GM10266 (cell line): Measurements from ENCODE around the gene ZNF316.

Source experiments
- DNase-seq: peaks from one replicate; pipeline ENCODE4 v3.0.0; 2012; ENCODE audit errors: extremely low spot score
- TF ChIP-seq, protein P1 (sequence below): IDR thresholded peaks from 2 replicates; pipeline ENCODE4 v1.5.1; 2012; ENCODE audit warnings: mild to moderate bottlenecking, low read depth; ENCODE audit not compliant: control insufficient read depth, insufficient read depth; ENCODE audit errors: missing control alignments

ZNF316 gene

GRCh38 chr7:6606866-6607583 is 30.1 kb upstream of the ZNF316 start:
- peak; percentile 11 for DNase-seq
- TF ChIP-seq, protein P1, sequence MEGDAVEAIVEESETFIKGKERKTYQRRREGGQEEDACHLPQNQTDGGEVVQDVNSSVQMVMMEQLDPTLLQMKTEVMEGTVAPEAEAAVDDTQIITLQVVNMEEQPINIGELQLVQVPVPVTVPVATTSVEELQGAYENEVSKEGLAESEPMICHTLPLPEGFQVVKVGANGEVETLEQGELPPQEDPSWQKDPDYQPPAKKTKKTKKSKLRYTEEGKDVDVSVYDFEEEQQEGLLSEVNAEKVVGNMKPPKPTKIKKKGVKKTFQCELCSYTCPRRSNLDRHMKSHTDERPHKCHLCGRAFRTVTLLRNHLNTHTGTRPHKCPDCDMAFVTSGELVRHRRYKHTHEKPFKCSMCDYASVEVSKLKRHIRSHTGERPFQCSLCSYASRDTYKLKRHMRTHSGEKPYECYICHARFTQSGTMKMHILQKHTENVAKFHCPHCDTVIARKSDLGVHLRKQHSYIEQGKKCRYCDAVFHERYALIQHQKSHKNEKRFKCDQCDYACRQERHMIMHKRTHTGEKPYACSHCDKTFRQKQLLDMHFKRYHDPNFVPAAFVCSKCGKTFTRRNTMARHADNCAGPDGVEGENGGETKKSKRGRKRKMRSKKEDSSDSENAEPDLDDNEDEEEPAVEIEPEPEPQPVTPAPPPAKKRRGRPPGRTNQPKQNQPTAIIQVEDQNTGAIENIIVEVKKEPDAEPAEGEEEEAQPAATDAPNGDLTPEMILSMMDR: no peak

DNA sequence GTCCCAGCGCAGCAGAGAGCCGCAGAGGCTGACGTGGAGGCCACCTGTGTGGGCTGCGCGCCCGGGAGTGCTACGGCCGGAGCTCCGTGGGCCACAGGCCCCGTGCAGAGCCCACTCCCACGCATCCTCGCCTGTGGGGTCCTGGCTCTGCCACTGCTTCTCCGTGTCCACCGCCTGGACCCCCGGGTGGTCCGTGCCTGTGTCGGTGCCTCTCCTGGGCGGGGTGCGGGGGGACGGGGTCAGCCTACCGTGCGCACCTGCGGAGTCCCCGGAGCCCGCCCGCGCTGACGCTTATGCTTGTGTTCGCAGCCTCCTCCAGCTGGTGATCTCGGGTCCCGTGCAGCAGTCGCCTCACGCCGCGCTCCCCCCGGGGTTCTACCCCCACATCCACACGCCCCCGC is 29.5 kb upstream of the ZNF316 start:
- TF ChIP-seq, protein P1: no peak
- peak; percentile 19 for DNase-seq

DNA sequence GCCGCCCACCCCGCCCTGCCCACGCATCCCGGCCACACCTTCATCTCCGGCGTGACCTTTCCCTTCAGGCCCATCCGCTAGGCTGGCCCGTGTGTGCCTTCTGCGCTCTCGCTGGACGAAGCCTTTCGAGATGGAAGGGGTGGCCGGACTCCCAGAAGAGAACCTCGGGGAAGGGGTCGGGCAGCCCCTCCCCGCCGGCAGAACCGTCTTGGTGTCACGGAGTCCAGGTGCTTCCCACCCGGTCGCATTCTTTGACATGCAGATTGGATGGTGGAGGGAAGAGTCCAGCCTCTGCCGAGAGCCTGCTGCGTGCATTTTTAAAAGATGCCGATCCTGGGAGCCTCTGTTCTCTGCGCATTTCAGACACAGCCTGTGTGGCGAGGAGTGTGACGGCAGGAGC is 29.0 kb upstream of the ZNF316 start:
- peak; percentile 12 for DNase-seq
- TF ChIP-seq, protein P1: no peak

DNA sequence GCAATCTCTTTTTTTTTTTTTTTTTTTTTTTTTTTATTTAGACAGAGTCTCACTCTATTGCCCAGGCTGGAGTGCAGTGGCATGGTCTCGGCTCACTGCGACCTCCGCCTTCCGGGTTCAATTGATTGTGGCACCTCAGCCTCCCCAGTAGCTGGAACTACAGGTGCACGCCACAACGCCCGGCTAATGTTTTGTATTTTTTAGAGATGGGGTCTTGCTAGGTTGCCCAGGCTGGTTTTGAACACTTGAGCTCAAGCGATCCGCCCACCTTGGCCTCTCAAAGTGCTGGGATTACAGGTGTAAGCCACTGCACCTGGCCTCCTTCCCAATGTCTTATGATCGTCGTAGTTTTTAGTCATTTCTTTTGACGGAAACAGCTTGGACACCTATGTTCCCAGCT is 28.3 kb upstream of the ZNF316 start:
- TF ChIP-seq, protein P1: no peak
- DNase-seq: no peak

DNA sequence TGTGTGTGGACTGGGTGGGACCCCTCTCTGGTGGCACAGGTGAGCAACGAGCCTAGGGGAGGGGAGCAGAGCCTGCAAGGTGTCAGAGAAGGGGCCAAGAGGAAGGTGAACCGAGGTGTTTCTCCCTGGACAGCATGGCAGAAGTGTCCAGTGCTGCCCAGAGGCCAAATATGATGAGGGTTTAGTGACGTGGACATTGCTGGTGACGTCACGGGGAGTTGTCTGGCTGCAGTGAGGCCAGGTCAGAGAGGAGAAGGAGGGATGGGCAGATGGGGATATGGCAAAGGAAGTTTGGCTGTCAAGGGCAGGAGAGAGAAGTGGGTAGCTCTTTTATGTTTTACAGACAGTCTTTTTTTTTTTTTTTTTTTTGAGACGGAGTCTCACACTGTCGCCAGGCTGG is 24.3 kb upstream of the ZNF316 start:
- TF ChIP-seq, protein P1: no peak
- no peak for DNase-seq

DNA sequence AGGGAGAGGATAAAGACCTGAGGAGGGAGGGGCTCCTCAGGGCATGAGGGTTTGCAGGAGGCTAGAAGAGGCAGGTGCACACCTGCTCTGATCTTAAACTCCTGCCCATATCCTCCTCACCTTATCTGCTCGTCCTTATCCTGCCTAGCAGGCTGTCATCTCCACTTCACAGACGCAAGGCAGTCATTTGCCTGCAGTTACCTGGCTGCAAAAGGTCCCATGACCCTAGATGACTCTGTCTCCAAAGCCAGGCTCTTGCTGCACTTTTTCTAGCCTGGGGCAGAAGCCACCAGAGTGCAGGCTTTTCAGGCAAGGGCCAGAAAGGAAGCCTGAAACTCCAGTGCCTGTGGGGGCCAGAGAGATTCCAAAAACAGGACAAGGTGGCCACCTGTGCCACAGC is 23.4 kb upstream of the ZNF316 start:
- TF ChIP-seq, protein P1: no peak
- no peak for DNase-seq

DNA sequence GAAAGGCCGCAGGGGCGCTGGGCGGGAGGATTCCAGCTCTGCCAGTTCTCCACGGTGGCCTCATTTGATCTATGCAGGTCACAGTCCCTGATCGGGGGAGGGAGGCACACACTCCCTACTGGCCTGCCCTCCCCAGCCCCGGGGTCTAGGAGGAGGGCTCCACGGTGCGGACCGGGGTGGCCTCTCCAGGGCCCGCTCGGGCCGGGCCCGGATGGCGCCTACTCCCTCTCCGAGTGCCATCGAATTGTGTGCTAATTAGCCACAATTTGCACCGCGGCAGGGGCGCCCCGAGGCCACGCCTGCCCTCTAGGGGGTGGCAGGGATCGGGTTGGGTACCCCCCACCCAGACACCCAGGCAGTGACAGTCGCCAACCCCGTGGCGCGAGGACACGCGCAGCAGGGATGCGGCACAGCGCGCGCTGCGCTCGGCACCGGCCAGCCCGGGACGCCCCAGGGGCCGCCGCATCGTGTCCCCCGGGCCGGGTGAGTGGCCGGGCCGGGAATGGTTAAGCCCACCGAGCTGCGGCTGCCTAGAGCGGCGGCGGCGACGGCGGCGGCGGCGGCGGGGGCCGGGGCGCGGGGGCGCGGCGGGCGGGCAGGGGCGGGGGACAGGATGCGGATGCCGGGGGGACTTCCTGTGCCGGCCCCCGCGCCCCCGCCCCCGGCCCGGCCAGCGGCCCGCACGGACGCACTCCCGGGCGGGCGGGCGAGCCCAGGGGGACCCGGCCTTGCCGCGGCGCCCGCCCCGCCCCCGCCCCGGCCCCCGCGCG is 22.0 kb upstream of the ZNF316 start, which contains the start of gene ZNF853:
ZNF853 (plus strand) TSS at position 658 of the 770 bp plus-strand sequence. CDS start 565 bp downstream, outside the sequence.
- TF ChIP-seq, protein P1: no peak
- DNase-seq: no peak
